ENCODE measurements around the gene MAP1S. TPM values are rescaled to one million over a fixed set of nuclear protein-coding genes. Genes with fewer than 3 reads are reported as not detected.

The MAP1S gene
- total and polyA plus RNA-seq, 2 of the 4 experiments (the other 2 are of a cell fraction) = 6.1 to 48.6 TPM

GRCh38 chr19:17761148-17761547 is 41.9 kb downstream of the MAP1S start:
- DNase-seq (no peak), ATAC-seq (ENCODE audit: low read depth) (no peak)
- no peak overlapping the region for H2BK20ac ChIP-seq (ENCODE audit: low read depth, low read length)
- no peak overlapping the region for H3K4ac ChIP-seq (ENCODE audit: low read depth, low read length)
- no peak overlapping the region for H3K4me3 ChIP-seq (ENCODE audit: insufficient read depth, low read depth, low read length)
- intact Hi-C loops (cut with micrococcal nuclease) = loop anchor here (10.0 kb wide), 2 partner anchors 266 to 306 kb away; no protein-coding TSS in a partner anchor
- H3K9me3 ChIP-seq (ENCODE audit: control insufficient read depth, insufficient read depth, low read length) = no peaks in the 10 kb centered on the region
- H3K79me1 ChIP-seq (ENCODE audit: low read depth in 1 of 2, low read length in 2 of 2) = no peaks in the 10 kb centered on the region
- H3K23ac ChIP-seq (ENCODE audit: low read depth, low read length) = no peak overlapping the region
- no peak overlapping the region for H4K8ac ChIP-seq (ENCODE audit: low read depth in 2 of 2, low read length in 2 of 2)
- no CpG with 5 or more reads among the region's 4 CpGs for WGBS, 2 experiments (ENCODE audit: extremely low coverage in 2 of 2, insufficient read length in 1 of 2)
- no peaks in the 10 kb centered on the region for H3K36me3 ChIP-seq (ENCODE audit: control insufficient read depth, insufficient read depth, low read length)
- H3K56ac ChIP-seq (ENCODE audit: extremely low read depth, insufficient read depth, low read length) = no peak overlapping the region
- no peak overlapping the region for H4K91ac ChIP-seq (ENCODE audit: insufficient read depth, low read depth, low read length)
- CTCF ChIA-PET = no interaction called here
- H3K4me2 ChIP-seq (ENCODE audit: low read depth, low read length) = no peak overlapping the region
- in situ Hi-C loops (cut with MboI; ENCODE audit: low sequenced_read_pairs) = no loop called here
- dilution Hi-C loops (cut with HindIII; ENCODE audit: low sequenced_read_pairs, unreplicated experiment) = no loop called here
- H3K27ac ChIP-seq (ENCODE audit: insufficient read depth, low read length) = no peak overlapping the region
- H3K4me1 ChIP-seq (ENCODE audit: control insufficient read depth, insufficient read depth, low read length) = no peaks in the 10 kb centered on the region
- no peaks in the 10 kb centered on the region for H3K9me1 ChIP-seq (ENCODE audit: insufficient read depth, low read length)
- H3K27me3 ChIP-seq (ENCODE audit: control insufficient read depth, insufficient read depth, low read length) = peaks cover 3% of the 10 kb centered on the region; the same call in 1 of the 2 replicates
- TF ChIP-seq BHLHE40 (IDR thresholded peaks at IDR 0.05; ENCODE audit: low read depth, low read length) (no peak), MAZ (IDR thresholded peaks at IDR 0.05; ENCODE audit: borderline replicate concordance, low read depth, low read length) (no peak), MAFK (IDR thresholded peaks at IDR 0.05; ENCODE audit: low read depth, low read length) (no peak), CEBPB (IDR thresholded peaks at IDR 0.05; ENCODE audit: low read depth, low read length) (no peak), CTCF (conservative IDR thresholded peaks at IDR 0.05; ENCODE audit: low read depth, low read length) (no peak), CHD1 (IDR thresholded peaks at IDR 0.05; ENCODE audit: low read depth, low read length) (no peak), RFX5 (IDR thresholded peaks at IDR 0.05; ENCODE audit: low read depth, low read length) (no peak), SMC3 (IDR thresholded peaks at IDR 0.05; ENCODE audit: low read depth, low read length) (no peak), ELK1 (IDR thresholded peaks at IDR 0.05; ENCODE audit: borderline replicate concordance, low read depth, low read length) (no peak), RCOR1 (IDR thresholded peaks at IDR 0.05; ENCODE audit: insufficient replicate concordance, low read length) (no peak), RAD21 (IDR thresholded peaks at IDR 0.05; ENCODE audit: low read length) (no peak), MXI1 (IDR thresholded peaks at IDR 0.05; ENCODE audit: borderline replicate concordance, low read depth, low read length) (no peak), POLR2A (IDR thresholded peaks at IDR 0.05; ENCODE audit: low read depth, low read length) (no peak), FOS (IDR thresholded peaks at IDR 0.05; ENCODE audit: low read depth, low read length) (no peak), NFE2L2 (IDR thresholded peaks at IDR 0.05; ENCODE audit: low read depth, low read length) (no peak)
- TF ChIP-seq, protein P1, sequence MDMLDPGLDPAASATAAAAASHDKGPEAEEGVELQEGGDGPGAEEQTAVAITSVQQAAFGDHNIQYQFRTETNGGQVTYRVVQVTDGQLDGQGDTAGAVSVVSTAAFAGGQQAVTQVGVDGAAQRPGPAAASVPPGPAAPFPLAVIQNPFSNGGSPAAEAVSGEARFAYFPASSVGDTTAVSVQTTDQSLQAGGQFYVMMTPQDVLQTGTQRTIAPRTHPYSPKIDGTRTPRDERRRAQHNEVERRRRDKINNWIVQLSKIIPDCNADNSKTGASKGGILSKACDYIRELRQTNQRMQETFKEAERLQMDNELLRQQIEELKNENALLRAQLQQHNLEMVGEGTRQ (IDR thresholded peaks at IDR 0.05; ENCODE audit: low read depth, low read length) = no peak
- POLR2A ChIA-PET (ENCODE audit: unreplicated experiment) = no interaction called here
- H3K18ac ChIP-seq (ENCODE audit: low read depth, low read length) = no peak overlapping the region
- no TSS peak for BruUV-seq (replicated peaks)
- H2BK120ac ChIP-seq (ENCODE audit: low read depth, low read length) = no peak overlapping the region
- H2AFZ ChIP-seq (replicated peaks; ENCODE audit: low read length, poor library complexity) = no peak overlapping the region
- H3K14ac ChIP-seq (replicated peaks; ENCODE audit: low read depth, low read length) = no peak overlapping the region
- no peak overlapping the region for H3K9ac ChIP-seq (ENCODE audit: low read depth, low read length)
- H2AK9ac ChIP-seq (replicated peaks; ENCODE audit: low read depth, low read length, poor library complexity) = no peak overlapping the region
- no peak overlapping the region for H2BK15ac ChIP-seq (ENCODE audit: low read depth, low read length)
- no peaks in the 10 kb centered on the region for H4K20me1 ChIP-seq (ENCODE audit: insufficient read depth, low read length)
- H2AK5ac ChIP-seq (ENCODE audit: low read depth, low read length) = no peak overlapping the region
- H4K5ac ChIP-seq (ENCODE audit: low read depth, low read length) = no peak overlapping the region
- H2BK5ac ChIP-seq (ENCODE audit: low read depth, low read length, poor library complexity, severe bottlenecking) = no peak overlapping the region
